Dedifferentiated amniotic fluid mesenchymal stem cell (primary cell): ENCODE data around the gene TGM6.

ENCODE experiments used
- DNase-seq: peaks from one replicate; pipeline ENCODE4 v3.0.0-alpha.2; 2016; ENCODE audit errors: extremely low spot score

The TGM6 gene

GRCh38 chr20:2364044-2364443 lies 16.7 kb upstream of the TGM6 start:
- DNase-seq, result no peak

GRCh38 chr20:2365091-2365490 lies 15.6 kb upstream of the TGM6 start:
- DNase-seq, result no peak

GRCh38 chr20:2365666-2366065 lies 15.0 kb upstream of the TGM6 start:
- no peak for DNase-seq

GRCh38 chr20:2368621-2369020 lies 12.1 kb upstream of the TGM6 start:
- no peak for DNase-seq

GRCh38 chr20:2373098-2373497 lies 7.6 kb upstream of the TGM6 start:
- no peak for DNase-seq

GRCh38 chr20:2374346-2375125 lies 6.2 kb upstream of the TGM6 start:
- DNase-seq, result no peak

GRCh38 chr20:2378893-2379292 lies 1.8 kb upstream of the TGM6 start:
- DNase-seq, result no peak

GRCh38 chr20:2379511-2380229 lies 1.0 kb upstream of the TGM6 start:
- no peak for DNase-seq

- no peak for DNase-seq
Observed at GRCh38 chr20:2381303-2381702, 602 bp downstream of the TGM6 start.

- DNase-seq, result no peak
Observed at GRCh38 chr20:2382833-2383232, 2.1 kb downstream of the TGM6 start.

- DNase-seq, result no peak
Observed at GRCh38 chr20:2385026-2385425, 4.3 kb downstream of the TGM6 start.

GRCh38 chr20:2385496-2385895 lies 4.8 kb downstream of the TGM6 start:
- no peak for DNase-seq

- no peak for DNase-seq
Observed at GRCh38 chr20:2386516-2387179, 5.9 kb downstream of the TGM6 start.

- DNase-seq, result no peak
Observed at GRCh38 chr20:2387180-2387577, 6.5 kb downstream of the TGM6 start.

GRCh38 chr20:2387580-2387979 lies 6.9 kb downstream of the TGM6 start:
- no peak for DNase-seq

GRCh38 chr20:2390951-2391675 lies 10.4 kb downstream of the TGM6 start:
- no peak for DNase-seq

GRCh38 chr20:2394411-2395055 lies 13.8 kb downstream of the TGM6 start:
- DNase-seq, result no peak

- no peak for DNase-seq
Observed at GRCh38 chr20:2395136-2395535, 14.4 kb downstream of the TGM6 start.

GRCh38 chr20:2396241-2396814 lies 15.6 kb downstream of the TGM6 start:
- DNase-seq, result no peak

- no peak for DNase-seq
Observed at GRCh38 chr20:2397091-2397490, 16.4 kb downstream of the TGM6 start.

- no peak for DNase-seq
Observed at GRCh38 chr20:2397595-2398145, 17.0 kb downstream of the TGM6 start.
